Left ventricle myocardium inferior (tissue), 1 donor: ENCODE results near the gene KRTAP10-2. TPM values are rescaled to one million over a fixed set of nuclear protein-coding genes. Genes with fewer than 3 reads are reported as not detected.

ENCODE experiments used
- DNase-seq: peaks from one replicate; pipeline ENCODE4 v3.0.0-alpha.2; 2020
- H3K27ac ChIP-seq: fragments of 200-600 bp; replicated peaks from 2 replicates; pipeline ENCODE4 v1.8.0; 2021
- H3K27me3 ChIP-seq: fragments of 200-600 bp; 2 replicates; pipeline ENCODE4 v1.8.0; 2021; ENCODE audit warnings: low read depth
- H3K36me3 ChIP-seq: fragments of 200-600 bp; 2 replicates; pipeline ENCODE4 v1.8.0; 2021
- H3K4me1 ChIP-seq: fragments of 200-600 bp; 2 replicates; pipeline ENCODE4 v1.8.0; 2021
- H3K4me3 ChIP-seq: fragments of 200-600 bp; 2 replicates; pipeline ENCODE4 v1.8.0; 2021; ENCODE audit warnings: mild to moderate bottlenecking, moderate library complexity
- H3K9me3 ChIP-seq: fragments of 200-600 bp; replicated peaks from 2 replicates; pipeline ENCODE4 v1.8.0; 2021
- intact Hi-C: fragments of 100-400 bp; cut with micrococcal nuclease; formaldehyde crosslinking; loops from one replicate; pipeline ENCODE4 v1.11.0; 2022
- total RNA-seq: library from RNA; stranded (reverse); fragmentation: NEBNext Ultra II Directional; extraction: Animal tissue kit (Norgen Biotek cat#: 25700); gene quantifications from one replicate; pipeline ENCODE4 v1.2.1, GENCODE V29; 2021
- TF ChIP-seq, protein P1 (sequence below): fragments of 200-600 bp; IDR thresholded peaks from 2 replicates; pipeline ENCODE4 v1.8.0; 2021; ENCODE audit warnings: antibody characterized with exemption, mild to moderate bottlenecking, borderline replicate concordance
- donor health status: DM: no; HTN: yes; CAD: no; lungs with severe emphysema.

KRTAP10-2 gene
- total RNA-seq, 1 donor from 2014 or later: not detected

DNA sequence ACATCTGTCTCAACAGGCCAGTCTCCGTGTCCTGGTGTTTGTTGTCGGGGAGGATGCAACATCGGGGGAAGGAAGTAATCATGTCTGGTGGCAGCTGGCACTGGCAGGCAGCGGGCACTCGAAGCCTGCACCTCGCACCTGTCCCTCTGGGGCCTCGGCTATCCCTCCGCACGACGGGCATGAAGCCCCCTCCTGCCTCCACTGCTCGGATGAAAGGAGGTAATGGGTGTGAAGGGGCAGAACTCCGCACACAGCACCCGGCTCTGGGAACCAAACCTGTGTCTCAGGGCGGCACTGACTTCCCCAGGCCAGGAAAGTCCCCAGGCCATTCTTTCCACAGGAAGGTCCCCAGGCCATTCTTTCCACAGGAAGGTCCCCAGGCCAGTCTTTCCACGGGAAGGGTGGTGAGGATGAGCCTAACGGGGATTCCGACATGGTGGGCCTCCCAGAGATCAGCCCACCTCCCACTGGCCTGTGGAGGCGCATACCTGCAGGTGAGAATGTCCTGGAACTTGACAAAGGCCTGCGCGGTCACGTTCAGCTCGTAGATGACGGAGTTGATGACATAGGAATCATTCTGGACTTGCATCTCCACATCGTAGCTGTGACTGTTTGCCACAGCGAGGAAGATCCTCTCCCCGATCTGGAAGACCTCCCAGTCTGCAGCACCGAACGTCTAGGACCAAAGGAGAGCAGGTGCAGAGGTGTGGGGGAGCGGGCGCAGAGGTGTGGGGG lies 42.4 kb downstream of the KRTAP10-2 start:
- intact Hi-C loops: no loop called here
- H3K4me1 ChIP-seq: peaks cover 11% of the 10 kb centered on the region
- TF ChIP-seq, protein P1, sequence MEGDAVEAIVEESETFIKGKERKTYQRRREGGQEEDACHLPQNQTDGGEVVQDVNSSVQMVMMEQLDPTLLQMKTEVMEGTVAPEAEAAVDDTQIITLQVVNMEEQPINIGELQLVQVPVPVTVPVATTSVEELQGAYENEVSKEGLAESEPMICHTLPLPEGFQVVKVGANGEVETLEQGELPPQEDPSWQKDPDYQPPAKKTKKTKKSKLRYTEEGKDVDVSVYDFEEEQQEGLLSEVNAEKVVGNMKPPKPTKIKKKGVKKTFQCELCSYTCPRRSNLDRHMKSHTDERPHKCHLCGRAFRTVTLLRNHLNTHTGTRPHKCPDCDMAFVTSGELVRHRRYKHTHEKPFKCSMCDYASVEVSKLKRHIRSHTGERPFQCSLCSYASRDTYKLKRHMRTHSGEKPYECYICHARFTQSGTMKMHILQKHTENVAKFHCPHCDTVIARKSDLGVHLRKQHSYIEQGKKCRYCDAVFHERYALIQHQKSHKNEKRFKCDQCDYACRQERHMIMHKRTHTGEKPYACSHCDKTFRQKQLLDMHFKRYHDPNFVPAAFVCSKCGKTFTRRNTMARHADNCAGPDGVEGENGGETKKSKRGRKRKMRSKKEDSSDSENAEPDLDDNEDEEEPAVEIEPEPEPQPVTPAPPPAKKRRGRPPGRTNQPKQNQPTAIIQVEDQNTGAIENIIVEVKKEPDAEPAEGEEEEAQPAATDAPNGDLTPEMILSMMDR: no peak
- H3K9me3 ChIP-seq: no peaks in the 10 kb centered on the region
- H3K36me3 ChIP-seq: no peaks in the 10 kb centered on the region
- H3K27ac ChIP-seq: no peak overlapping the region
- no peak for DNase-seq
- H3K4me3 ChIP-seq: no peak overlapping the region
- peaks cover 54% of the 10 kb centered on the region for H3K27me3 ChIP-seq

DNA sequence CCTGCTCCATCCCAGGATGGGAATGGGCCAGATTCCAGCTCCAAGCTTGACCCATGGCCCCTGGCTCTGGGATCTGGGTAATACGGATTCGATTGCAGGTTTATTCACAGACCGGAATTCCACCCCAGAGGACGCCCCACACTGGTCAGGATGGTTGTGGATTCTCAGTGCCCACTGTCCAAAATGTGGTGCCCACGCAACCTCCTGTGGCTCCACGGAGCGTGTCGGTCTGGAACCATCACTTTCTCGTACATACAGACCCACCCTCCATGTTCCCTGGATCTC lies 42.9 kb downstream of the KRTAP10-2 start:
- intact Hi-C loops: no loop called here
- Histone ChIP-seq H3K9me3 (no peaks in the 10 kb centered on the region), H3K27me3 (peaks cover 54% of the 10 kb centered on the region), H3K4me1 (peaks cover 11% of the 10 kb centered on the region), H3K4me3 (no peak overlapping the region), H3K27ac (no peak overlapping the region), H3K36me3 (no peaks in the 10 kb centered on the region)
- no peak for DNase-seq
- TF ChIP-seq, protein P1: no peak

DNA sequence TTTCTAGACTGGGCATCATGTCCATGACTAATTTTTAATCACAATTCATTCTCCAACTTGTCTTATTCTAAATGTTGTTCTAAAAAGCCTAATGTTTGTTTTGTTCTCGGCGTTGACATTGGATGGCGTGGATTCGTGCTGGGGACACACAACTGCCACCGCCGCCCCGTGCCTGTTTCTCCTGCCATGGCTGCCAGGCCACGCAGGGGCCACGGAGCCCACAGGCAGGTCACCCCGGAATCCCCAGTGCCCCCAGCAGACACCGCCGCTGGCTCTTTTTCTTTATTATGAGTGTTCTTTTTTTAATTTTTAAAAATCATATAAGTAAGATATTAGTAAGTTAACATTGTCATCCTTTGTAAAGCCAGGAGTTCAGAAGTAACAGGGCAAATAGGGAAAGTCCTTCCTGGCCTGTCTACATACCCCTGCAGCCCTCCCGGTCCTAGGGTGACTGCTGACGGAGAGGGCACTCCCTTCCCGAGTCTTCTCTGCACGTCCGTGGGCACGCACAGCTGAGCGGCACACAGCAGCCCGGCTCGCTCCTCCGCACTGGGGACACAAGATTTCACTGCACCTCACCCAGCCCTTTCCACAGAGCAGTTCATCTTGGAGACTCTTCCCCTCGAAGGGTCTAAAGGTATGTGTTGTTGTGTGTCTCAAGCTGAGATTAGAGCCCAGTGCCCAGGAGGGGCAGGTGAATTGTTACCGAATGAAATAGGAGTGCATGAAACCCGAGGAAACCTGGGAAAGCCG lies 43.5 kb downstream of the KRTAP10-2 start:
- intact Hi-C loops: no loop called here
- Histone ChIP-seq H3K27ac (no peak overlapping the region), H3K36me3 (no peaks in the 10 kb centered on the region), H3K4me3 (no peak overlapping the region), H3K9me3 (no peaks in the 10 kb centered on the region), H3K27me3 (peaks cover 54% of the 10 kb centered on the region), H3K4me1 (peaks cover 11% of the 10 kb centered on the region)
- TF ChIP-seq, protein P1: no peak
- no peak for DNase-seq

DNA sequence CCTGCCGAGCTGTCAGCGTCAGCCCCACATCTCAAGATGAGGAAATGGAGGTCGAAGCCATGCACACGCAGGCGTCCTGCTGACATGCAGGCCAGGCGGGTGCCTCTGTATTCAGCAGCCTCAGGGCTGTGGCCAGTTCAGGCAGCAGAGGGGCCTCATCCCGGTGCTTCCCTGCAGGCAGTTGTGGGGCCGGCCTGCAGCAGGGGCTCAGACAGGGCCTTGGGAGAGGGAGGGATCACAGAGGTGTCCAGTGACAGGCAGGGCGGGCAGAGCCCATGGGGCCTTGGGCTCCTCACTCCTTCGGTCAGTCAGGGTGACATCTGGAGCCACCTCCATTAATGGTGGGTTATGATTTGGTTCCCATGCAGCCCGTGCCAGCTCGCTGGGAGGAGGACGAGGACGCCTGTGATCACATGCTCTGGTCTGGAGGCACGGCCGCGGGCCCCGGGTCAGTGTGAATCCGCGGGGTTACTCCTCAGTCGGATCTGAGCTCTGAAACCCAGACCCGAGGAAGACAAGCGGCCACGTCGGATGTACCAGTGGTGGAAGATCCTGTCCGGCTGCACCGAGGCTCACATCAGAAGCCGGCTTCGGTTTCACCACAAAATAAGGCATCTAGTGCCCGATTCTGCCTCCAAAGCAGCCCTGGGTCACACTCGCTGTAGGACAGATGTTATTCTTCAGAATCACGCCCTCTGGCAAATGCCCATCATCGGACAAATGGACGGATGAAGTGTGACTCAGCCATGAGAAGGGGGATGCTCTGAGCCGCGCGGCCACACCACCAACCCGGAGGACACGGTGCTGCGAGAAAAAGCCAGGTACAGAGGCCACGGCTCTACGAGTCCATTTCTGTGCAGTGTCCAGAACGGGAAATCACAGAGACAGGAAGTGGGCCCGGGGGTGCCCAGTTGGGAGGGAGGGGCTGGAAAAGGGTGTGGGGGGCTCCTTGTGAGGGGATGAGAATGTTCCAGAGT lies 44.7 kb downstream of the KRTAP10-2 start:
- H3K27me3 ChIP-seq: peaks cover 51% of the 10 kb centered on the region
- intact Hi-C loops: no loop called here
- H3K36me3 ChIP-seq: no peaks in the 10 kb centered on the region
- no peak overlapping the region for H3K4me3 ChIP-seq
- peaks cover 11% of the 10 kb centered on the region for H3K4me1 ChIP-seq
- TF ChIP-seq, protein P1: no peak
- H3K9me3 ChIP-seq: no peaks in the 10 kb centered on the region
- no peak overlapping the region for H3K27ac ChIP-seq
- no peak for DNase-seq

DNA sequence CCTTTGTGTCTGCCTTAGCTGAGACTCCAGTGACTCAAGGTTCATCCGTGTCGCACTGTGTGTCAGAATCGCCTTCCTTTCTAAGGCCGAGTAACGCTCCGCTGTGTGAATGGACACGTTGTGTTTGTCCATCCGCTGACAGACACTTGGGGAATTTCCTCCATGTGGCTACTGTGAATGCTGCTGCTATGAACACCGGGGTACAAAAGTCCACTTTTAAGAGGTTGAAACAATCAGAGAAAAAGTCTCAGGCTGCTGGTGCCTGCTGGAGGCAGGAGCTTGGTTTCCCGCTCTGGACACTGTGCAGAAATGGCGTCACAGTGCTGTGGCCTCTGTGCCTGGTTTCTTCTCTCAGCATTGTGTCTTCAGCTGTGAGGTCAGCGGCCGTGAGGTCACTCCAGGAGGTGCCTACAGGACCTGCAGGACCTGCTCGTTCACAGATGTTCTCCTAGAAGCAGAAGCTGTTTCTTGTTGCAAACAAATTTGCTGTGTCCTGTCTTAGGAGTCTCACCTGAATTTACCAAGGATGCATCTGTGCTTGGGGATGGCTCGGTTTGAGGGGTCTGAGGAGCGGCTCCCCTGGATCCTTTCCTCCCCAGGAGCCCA lies 45.5 kb downstream of the KRTAP10-2 start:
- Histone ChIP-seq H3K9me3 (no peaks in the 10 kb centered on the region), H3K36me3 (no peaks in the 10 kb centered on the region), H3K27me3 (peaks cover 44% of the 10 kb centered on the region), H3K27ac (no peak overlapping the region), H3K4me3 (no peak overlapping the region), H3K4me1 (peaks cover 11% of the 10 kb centered on the region)
- TF ChIP-seq, protein P1: no peak
- intact Hi-C loops: no loop called here
- no peak for DNase-seq
